GDM1 (cell line): ENCODE results near the gene APBA2.

Source experiments
- DNase-seq: peaks from one replicate; lab custom pipeline; 2025; lab: John Stamatoyannopoulos, UW

The APBA2 gene

GRCh38 chr15:29134239-29134638 lies 248.5 kb downstream of the APBA2 start:
- DNase-seq, result no peak

- DNase-seq, result no peak
Observed at GRCh38 chr15:29134641-29135308, 249.0 kb downstream of the APBA2 start.

GRCh38 chr15:29135309-29135657 lies 249.5 kb downstream of the APBA2 start:
- no peak for DNase-seq

- no peak for DNase-seq
Observed at GRCh38 chr15:29135702-29136646, 250.2 kb downstream of the APBA2 start.

- no peak for DNase-seq
Observed at GRCh38 chr15:29138260-29138659, 252.5 kb downstream of the APBA2 start.

GRCh38 chr15:29139072-29139471 lies 253.3 kb downstream of the APBA2 start:
- DNase-seq, result no peak

GRCh38 chr15:29139540-29140459 lies 254.0 kb downstream of the APBA2 start:
- peak; percentile 9 for DNase-seq

- DNase-seq, result no peak
Observed at GRCh38 chr15:29140475-29141307, 254.9 kb downstream of the APBA2 start.

- DNase-seq, result no peak
Observed at GRCh38 chr15:29141308-29142128, 255.7 kb downstream of the APBA2 start.

- DNase-seq, result no peak
Observed at GRCh38 chr15:29142129-29142747, 256.5 kb downstream of the APBA2 start.

GRCh38 chr15:29143293-29143692 lies 257.5 kb downstream of the APBA2 start:
- DNase-seq, result no peak

- no peak for DNase-seq
Observed at GRCh38 chr15:29143909-29144635, 258.3 kb downstream of the APBA2 start.

GRCh38 chr15:29149738-29150075 lies 263.9 kb downstream of the APBA2 start:
- DNase-seq, result no peak

- DNase-seq, result no peak
Observed at GRCh38 chr15:29150515-29151483, 265.0 kb downstream of the APBA2 start.

GRCh38 chr15:29151484-29151857 lies 265.7 kb downstream of the APBA2 start:
- no peak for DNase-seq

- DNase-seq, result no peak
Observed at GRCh38 chr15:29156521-29156920, 270.7 kb downstream of the APBA2 start.

GRCh38 chr15:29159771-29160455 lies 274.1 kb downstream of the APBA2 start:
- DNase-seq, result no peak

- no peak for DNase-seq
Observed at GRCh38 chr15:29162411-29162810, 276.6 kb downstream of the APBA2 start.
